HepG2 (cell line): ENCODE results near the gene CTSW. TPM values are rescaled to one million over a fixed set of nuclear protein-coding genes. Genes with fewer than 3 reads are reported as not detected.

Source experiments
- FOXP1 ChIP-seq, 2 experiments: fragments of 450-650 bp in 1 of 2; IDR thresholded peaks; 2 replicates each; pipeline ENCODE4 v1.6.1; 2017 to 2018; ENCODE audit warnings: antibody characterized with exemption in 1 of 2
- HNRNPLL ChIP-seq: fragments of 200-400 bp; formaldehyde crosslinking; IDR thresholded peaks from 2 replicates; pipeline ENCODE4 v1.6.1; 2017; ENCODE audit warnings: mild to moderate bottlenecking, low read depth, low read length; ENCODE audit not compliant: poor library complexity, severe bottlenecking
- KAT7 ChIP-seq: IDR thresholded peaks from 2 replicates; pipeline ENCODE4 v1.6.1; 2018; ENCODE audit warnings: borderline replicate concordance, missing compliant biosample characterization
- MAFG ChIP-seq: sonication (generic); formaldehyde crosslinking; IDR thresholded peaks from 2 replicates; pipeline ENCODE4 v1.5.1; 2020; ENCODE audit warnings: mild to moderate bottlenecking, missing genetic modification reagents
- MTF1 ChIP-seq: sonication (generic); formaldehyde crosslinking; IDR thresholded peaks from 2 replicates; pipeline ENCODE4 v1.5.0; 2020; ENCODE audit warnings: missing genetic modification reagents
- RARA ChIP-seq: IDR thresholded peaks from 2 replicates; pipeline ENCODE4 v1.6.1; 2016; ENCODE audit warnings: missing genetic modification reagents, missing compliant biosample characterization
- RBAK ChIP-seq: sonication (generic); formaldehyde crosslinking; IDR thresholded peaks from 2 replicates; pipeline ENCODE4 v1.5.1; 2020; ENCODE audit warnings: mild to moderate bottlenecking, missing genetic modification reagents
- RXRA ChIP-seq: sonication (generic); formaldehyde crosslinking; IDR thresholded peaks from 2 replicates; pipeline ENCODE4 v1.5.1; 2020; ENCODE audit warnings: missing genetic modification reagents
- SAP130 ChIP-seq: IDR thresholded peaks from 2 replicates; pipeline ENCODE4 v1.6.1; 2016; ENCODE audit warnings: low read depth
- SMARCE1 ChIP-seq: fragments of 450-650 bp; IDR thresholded peaks from 2 replicates; pipeline ENCODE4 v1.6.1; 2017; ENCODE audit warnings: borderline replicate concordance
- TEAD2 ChIP-seq: sonication (generic); formaldehyde crosslinking; IDR thresholded peaks from 2 replicates; pipeline ENCODE4 v1.9.0; 2021; ENCODE audit warnings: missing genetic modification reagents
- TOPORS ChIP-seq: sonication (generic); formaldehyde crosslinking; IDR thresholded peaks from 2 replicates; pipeline ENCODE4 v1.8.0; 2023; ENCODE audit warnings: mild to moderate bottlenecking, missing genetic modification reagents
- XBP1 ChIP-seq: sonication (generic); formaldehyde crosslinking; IDR thresholded peaks from 2 replicates; pipeline ENCODE4 v1.5.0; 2020; ENCODE audit warnings: missing genetic modification reagents
- ZNF552 ChIP-seq: sonication (generic); formaldehyde crosslinking; IDR thresholded peaks from 2 replicates; pipeline ENCODE4 v1.9.0; 2022; ENCODE audit warnings: missing genetic modification reagents, mild to moderate bottlenecking, borderline replicate concordance
- ZNF556 ChIP-seq: sonication (generic); formaldehyde crosslinking; IDR thresholded peaks from 2 replicates; pipeline ENCODE4 v1.4.0; 2020; ENCODE audit warnings: mild to moderate bottlenecking, missing genetic modification reagents, borderline replicate concordance
- ZNF761 ChIP-seq: sonication (generic); formaldehyde crosslinking; conservative IDR thresholded peaks from 2 replicates; pipeline ENCODE4 v1.4.0; 2020; ENCODE audit warnings: mild to moderate bottlenecking, missing genetic modification reagents
- polyA plus RNA-seq, 8 experiments: library from polyadenylated mRNA; depleted of rRNA in 3 of 8; stranded (reverse) in 7 of 8; unstranded in 1 of 8; fragments of >200 nt; fragmentation: Illumina TruSeq in 4 of 8; extraction: Trizol in 4 of 8; gene quantifications; 2 replicates each; pipeline versions ENCODE4 v1.2.1 to v1.2.3, GENCODE V29; 2011 to 2016; ENCODE audit warnings: low read depth in 4 of 8, missing spikeins in 1 of 8, mixed read lengths in 1 of 8; ENCODE audit not compliant: insufficient read depth in 1 of 8
- total RNA-seq, 5 experiments: library from RNA; depleted of rRNA; stranded (reverse); fragments of >200 nt; fragmentation: Illumina TruSeq; extraction: Trizol; gene quantifications; 2 replicates each; pipeline ENCODE4 v1.2.3, GENCODE V29; 2016; ENCODE audit warnings: low read depth in 1 of 5
- TF ChIP-seq, protein P1 (sequence below): sonication (generic); formaldehyde crosslinking; IDR thresholded peaks from 2 replicates; pipeline ENCODE4 v1.4.0; 2020; ENCODE audit warnings: missing genetic modification reagents
- TF ChIP-seq, protein P2 (sequence below): sonication (generic); formaldehyde crosslinking; IDR thresholded peaks from 2 replicates; pipeline ENCODE4 v1.8.1; 2023; ENCODE audit warnings: mild to moderate bottlenecking, missing genetic modification reagents
- TF ChIP-seq, protein P3 (sequence below): IDR thresholded peaks from 2 replicates; pipeline ENCODE4 v1.6.1; 2012; ENCODE audit warnings: low read length, improper control_type of control experiment
- TF ChIP-seq, protein P4 (sequence below): sonication (generic); formaldehyde crosslinking; IDR thresholded peaks from 2 replicates; pipeline ENCODE4 v1.8.0; 2022; ENCODE audit warnings: mild to moderate bottlenecking, missing genetic modification reagents; ENCODE audit not compliant: insufficient replicate concordance
- TF ChIP-seq, protein P5 (sequence below): sonication (generic); formaldehyde crosslinking; IDR thresholded peaks from 2 replicates; pipeline ENCODE4 v1.8.1; 2022; ENCODE audit warnings: mild to moderate bottlenecking, missing genetic modification reagents

Gene CTSW
- total and polyA plus RNA-seq, 2 of the 13 experiments (the other 11 are each of a cell fraction or from before 2014, with no cell fraction given), result 0.09 TPM; not detected in 1

DNA sequence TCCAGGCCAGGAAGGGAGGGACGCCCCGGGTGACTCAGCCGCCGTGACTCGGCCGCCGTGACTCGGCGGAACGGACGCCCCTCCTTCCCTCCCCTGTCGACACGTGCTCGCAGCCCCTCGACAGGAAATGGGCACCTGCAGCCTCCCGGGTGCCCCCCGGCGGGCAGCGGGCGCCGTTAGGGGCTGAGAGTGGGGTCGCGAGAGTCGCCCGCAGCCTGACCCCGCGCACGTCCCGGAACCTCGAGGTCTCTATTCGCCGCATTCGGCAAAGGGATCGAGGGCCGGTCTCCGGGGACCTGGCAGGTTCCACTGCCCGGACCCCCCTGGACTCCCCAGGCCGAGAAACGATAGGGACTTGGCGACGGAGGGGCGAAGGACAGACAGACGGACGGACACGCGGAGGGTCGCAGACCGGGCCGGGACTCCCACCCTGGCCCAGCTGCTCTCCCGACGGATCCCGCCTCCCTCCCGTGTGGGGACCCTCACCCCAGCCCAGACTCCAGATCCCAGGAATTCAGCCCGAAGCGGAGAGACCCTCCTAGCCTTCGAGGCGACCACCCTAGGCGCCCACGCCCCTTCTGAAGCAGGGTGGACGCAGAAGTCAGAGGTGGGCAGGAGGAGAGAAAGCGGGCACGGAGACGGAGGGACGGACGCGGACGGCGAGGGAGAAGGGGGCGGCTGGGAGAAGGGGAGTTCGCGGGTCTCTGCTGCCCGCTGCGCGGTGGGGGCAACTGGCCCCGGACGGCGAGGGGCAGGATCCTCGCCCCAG lies 19.9 kb downstream of the CTSW start (continued):
- TF ChIP-seq, protein P1, sequence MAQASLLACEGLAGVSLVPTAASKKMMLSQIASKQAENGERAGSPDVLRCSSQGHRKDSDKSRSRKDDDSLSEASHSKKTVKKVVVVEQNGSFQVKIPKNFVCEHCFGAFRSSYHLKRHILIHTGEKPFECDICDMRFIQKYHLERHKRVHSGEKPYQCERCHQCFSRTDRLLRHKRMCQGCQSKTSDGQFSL, result no peak
- TF ChIP-seq, protein P2, sequence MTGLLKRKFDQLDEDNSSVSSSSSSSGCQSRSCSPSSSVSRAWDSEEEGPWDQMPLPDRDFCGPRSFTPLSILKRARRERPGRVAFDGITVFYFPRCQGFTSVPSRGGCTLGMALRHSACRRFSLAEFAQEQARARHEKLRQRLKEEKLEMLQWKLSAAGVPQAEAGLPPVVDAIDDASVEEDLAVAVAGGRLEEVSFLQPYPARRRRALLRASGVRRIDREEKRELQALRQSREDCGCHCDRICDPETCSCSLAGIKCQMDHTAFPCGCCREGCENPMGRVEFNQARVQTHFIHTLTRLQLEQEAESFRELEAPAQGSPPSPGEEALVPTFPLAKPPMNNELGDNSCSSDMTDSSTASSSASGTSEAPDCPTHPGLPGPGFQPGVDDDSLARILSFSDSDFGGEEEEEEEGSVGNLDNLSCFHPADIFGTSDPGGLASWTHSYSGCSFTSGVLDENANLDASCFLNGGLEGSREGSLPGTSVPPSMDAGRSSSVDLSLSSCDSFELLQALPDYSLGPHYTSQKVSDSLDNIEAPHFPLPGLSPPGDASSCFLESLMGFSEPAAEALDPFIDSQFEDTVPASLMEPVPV, result peak; percentile 79; the same call in 1 of the 2 replicates
- TF ChIP-seq, protein P3, sequence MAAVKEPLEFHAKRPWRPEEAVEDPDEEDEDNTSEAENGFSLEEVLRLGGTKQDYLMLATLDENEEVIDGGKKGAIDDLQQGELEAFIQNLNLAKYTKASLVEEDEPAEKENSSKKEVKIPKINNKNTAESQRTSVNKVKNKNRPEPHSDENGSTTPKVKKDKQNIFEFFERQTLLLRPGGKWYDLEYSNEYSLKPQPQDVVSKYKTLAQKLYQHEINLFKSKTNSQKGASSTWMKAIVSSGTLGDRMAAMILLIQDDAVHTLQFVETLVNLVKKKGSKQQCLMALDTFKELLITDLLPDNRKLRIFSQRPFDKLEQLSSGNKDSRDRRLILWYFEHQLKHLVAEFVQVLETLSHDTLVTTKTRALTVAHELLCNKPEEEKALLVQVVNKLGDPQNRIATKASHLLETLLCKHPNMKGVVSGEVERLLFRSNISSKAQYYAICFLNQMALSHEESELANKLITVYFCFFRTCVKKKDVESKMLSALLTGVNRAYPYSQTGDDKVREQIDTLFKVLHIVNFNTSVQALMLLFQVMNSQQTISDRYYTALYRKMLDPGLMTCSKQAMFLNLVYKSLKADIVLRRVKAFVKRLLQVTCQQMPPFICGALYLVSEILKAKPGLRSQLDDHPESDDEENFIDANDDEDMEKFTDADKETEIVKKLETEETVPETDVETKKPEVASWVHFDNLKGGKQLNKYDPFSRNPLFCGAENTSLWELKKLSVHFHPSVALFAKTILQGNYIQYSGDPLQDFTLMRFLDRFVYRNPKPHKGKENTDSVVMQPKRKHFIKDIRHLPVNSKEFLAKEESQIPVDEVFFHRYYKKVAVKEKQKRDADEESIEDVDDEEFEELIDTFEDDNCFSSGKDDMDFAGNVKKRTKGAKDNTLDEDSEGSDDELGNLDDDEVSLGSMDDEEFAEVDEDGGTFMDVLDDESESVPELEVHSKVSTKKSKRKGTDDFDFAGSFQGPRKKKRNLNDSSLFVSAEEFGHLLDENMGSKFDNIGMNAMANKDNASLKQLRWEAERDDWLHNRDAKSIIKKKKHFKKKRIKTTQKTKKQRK, result no peak
- TF ChIP-seq RARA (CRISPR knock-in tag) (0 out of 2 replicates have a peak, but pooled peaks have one; percentile 49), HNRNPLL (no peak), FOXP1 (IDR thresholded peaks at IDR 0.05) (no peak), FOXP1 (CRISPR knock-in tag; IDR thresholded peaks at IDR 0.05) (no peak), RXRA (peak; percentile 56; the same call in 1 of the 2 replicates), ZNF556 (CRISPR knock-in tag) (no peak; the same call in 1 of the 2 replicates), ZNF552 (CRISPR knock-in tag) (no peak), ZNF761 (no peak), TOPORS (peak; percentile 65), MTF1 (CRISPR knock-in tag) (no peak), MAFG (CRISPR knock-in tag) (peak; percentile 92), TEAD2 (no peak), RBAK (no peak), SMARCE1 (no peak), XBP1 (CRISPR knock-in tag) (no peak), SAP130 (CRISPR knock-in tag) (peak; percentile 83), KAT7 (CRISPR knock-in tag) (0 out of 2 replicates have a peak, but pooled peaks have one; percentile 38)
- TF ChIP-seq, protein P4, sequence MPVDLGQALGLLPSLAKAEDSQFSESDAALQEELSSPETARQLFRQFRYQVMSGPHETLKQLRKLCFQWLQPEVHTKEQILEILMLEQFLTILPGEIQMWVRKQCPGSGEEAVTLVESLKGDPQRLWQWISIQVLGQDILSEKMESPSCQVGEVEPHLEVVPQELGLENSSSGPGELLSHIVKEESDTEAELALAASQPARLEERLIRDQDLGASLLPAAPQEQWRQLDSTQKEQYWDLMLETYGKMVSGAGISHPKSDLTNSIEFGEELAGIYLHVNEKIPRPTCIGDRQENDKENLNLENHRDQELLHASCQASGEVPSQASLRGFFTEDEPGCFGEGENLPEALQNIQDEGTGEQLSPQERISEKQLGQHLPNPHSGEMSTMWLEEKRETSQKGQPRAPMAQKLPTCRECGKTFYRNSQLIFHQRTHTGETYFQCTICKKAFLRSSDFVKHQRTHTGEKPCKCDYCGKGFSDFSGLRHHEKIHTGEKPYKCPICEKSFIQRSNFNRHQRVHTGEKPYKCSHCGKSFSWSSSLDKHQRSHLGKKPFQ (CRISPR knock-in tag), result no peak
- TF ChIP-seq, protein P5, sequence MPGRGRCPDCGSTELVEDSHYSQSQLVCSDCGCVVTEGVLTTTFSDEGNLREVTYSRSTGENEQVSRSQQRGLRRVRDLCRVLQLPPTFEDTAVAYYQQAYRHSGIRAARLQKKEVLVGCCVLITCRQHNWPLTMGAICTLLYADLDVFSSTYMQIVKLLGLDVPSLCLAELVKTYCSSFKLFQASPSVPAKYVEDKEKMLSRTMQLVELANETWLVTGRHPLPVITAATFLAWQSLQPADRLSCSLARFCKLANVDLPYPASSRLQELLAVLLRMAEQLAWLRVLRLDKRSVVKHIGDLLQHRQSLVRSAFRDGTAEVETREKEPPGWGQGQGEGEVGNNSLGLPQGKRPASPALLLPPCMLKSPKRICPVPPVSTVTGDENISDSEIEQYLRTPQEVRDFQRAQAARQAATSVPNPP (CRISPR knock-in tag), result 0 out of 2 replicates have a peak, but pooled peaks have one; percentile 41
